Lower lobe of right lung (tissue), 2 donors: Measurements from ENCODE around the gene CAMKK1. TPM values are rescaled to one million over a fixed set of nuclear protein-coding genes. Genes with fewer than 3 reads are reported as not detected.
A peak's percentile ranks its signal among the peaks of the same experiment; 100 is the strongest.

Experiments
- ATAC-seq, 2 donors: fragments of 200-7000 bp; cut with Tn5 transposase; one replicate each; pipeline ENCODE4 v1.9.1; 2020 to 2022; ENCODE audit warnings: mild to moderate bottlenecking in 2 of 2, moderate library complexity in 2 of 2
- DNase-seq: peaks from one replicate; pipeline ENCODE4 v3.0.0-alpha.2; 2020
- H3K27ac ChIP-seq: fragments of 200-600 bp; one replicate; pipeline ENCODE4 v1.8.0; 2022
- H3K27me3 ChIP-seq: fragments of 200-600 bp; one replicate; pipeline ENCODE4 v1.8.0; 2022; ENCODE audit warnings: low read depth
- H3K36me3 ChIP-seq: fragments of 200-600 bp; one replicate; pipeline ENCODE4 v1.8.0; 2022; ENCODE audit warnings: mild to moderate bottlenecking
- H3K4me1 ChIP-seq: fragments of 200-600 bp; one replicate; pipeline ENCODE4 v1.8.0; 2022
- H3K4me3 ChIP-seq: fragments of 200-600 bp; one replicate; pipeline ENCODE4 v1.8.0; 2022; ENCODE audit warnings: mild to moderate bottlenecking
- H3K9me3 ChIP-seq: fragments of 200-600 bp; one replicate; pipeline ENCODE4 v1.8.0; 2022
- intact Hi-C: fragments of 100-400 bp; cut with DNase I; formaldehyde crosslinking; loops from one replicate; pipeline ENCODE4 v1.11.0; 2022
- total RNA-seq: library from RNA; stranded (reverse); fragmentation: NEBNext Ultra II Directional; extraction: Animal tissue kit (Norgen Biotek cat#: 25700); gene quantifications from one replicate; pipeline ENCODE4 v1.2.1, GENCODE V29; 2021
- TF ChIP-seq, protein P1 (sequence below): fragments of 200-600 bp; IDR thresholded peaks from one replicate; pipeline ENCODE4 v1.8.0; 2022; ENCODE audit warnings: antibody characterized with exemption, mild to moderate bottlenecking
- donor health status: DM: no; HTN: yes; CAD: no; lungs with severe emphysema.

CAMKK1 gene
- total RNA-seq, 1 donor from 2014 or later: 9.7 TPM

DNA sequence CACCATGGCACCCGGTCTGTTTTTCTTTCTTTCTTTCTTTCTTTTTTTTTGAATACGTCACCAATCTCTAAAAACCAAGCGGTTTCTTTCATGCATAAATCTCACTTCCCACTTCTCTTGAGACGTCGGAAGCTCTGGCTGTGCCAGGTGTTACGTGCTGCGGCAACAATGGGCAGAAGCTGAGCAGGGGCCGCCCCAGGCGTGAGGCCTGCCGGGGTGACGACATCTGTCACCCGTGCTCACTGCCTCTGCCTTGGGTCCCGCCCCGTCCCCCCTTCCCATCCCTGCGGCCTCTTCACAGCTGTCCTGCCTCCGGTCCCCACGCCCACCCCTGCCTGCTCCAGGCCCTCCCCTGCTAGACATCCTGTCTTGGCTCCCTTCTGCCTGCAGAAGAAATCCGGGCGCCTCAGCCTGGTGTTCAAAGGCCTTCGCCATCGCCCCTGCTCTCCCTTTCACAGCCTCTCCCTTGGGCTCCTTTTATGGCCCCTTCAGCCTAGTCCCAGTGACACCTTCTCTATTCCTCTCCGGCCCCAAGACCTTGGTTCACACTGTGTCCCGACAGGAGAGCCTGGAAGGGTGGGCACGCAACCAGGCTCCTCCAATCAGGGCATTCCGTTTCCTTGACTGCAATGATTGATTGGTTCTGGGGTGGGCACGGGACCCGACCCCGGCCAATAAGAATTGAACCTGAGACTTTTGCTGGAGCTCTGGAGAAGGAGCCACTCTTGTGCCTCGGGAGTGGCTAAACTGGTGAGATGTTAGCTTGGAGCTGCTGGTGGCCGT lies 18.6 kb upstream of the CAMKK1 start:
- Histone ChIP-seq H3K27me3 (no peaks in the 10 kb centered on the region), H3K9me3 (no peaks in the 10 kb centered on the region), H3K4me3 (no peak overlapping the region), H3K4me1 (peaks cover 26% of the 10 kb centered on the region), H3K36me3 (no peaks in the 10 kb centered on the region), H3K27ac (peak overlapping the region; percentile 14)
- ATAC-seq (peak in 1 of 2 donors; percentile 34), DNase-seq (no peak)
- TF ChIP-seq, protein P1, sequence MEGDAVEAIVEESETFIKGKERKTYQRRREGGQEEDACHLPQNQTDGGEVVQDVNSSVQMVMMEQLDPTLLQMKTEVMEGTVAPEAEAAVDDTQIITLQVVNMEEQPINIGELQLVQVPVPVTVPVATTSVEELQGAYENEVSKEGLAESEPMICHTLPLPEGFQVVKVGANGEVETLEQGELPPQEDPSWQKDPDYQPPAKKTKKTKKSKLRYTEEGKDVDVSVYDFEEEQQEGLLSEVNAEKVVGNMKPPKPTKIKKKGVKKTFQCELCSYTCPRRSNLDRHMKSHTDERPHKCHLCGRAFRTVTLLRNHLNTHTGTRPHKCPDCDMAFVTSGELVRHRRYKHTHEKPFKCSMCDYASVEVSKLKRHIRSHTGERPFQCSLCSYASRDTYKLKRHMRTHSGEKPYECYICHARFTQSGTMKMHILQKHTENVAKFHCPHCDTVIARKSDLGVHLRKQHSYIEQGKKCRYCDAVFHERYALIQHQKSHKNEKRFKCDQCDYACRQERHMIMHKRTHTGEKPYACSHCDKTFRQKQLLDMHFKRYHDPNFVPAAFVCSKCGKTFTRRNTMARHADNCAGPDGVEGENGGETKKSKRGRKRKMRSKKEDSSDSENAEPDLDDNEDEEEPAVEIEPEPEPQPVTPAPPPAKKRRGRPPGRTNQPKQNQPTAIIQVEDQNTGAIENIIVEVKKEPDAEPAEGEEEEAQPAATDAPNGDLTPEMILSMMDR: no peak
- intact Hi-C loops: no loop called here

DNA sequence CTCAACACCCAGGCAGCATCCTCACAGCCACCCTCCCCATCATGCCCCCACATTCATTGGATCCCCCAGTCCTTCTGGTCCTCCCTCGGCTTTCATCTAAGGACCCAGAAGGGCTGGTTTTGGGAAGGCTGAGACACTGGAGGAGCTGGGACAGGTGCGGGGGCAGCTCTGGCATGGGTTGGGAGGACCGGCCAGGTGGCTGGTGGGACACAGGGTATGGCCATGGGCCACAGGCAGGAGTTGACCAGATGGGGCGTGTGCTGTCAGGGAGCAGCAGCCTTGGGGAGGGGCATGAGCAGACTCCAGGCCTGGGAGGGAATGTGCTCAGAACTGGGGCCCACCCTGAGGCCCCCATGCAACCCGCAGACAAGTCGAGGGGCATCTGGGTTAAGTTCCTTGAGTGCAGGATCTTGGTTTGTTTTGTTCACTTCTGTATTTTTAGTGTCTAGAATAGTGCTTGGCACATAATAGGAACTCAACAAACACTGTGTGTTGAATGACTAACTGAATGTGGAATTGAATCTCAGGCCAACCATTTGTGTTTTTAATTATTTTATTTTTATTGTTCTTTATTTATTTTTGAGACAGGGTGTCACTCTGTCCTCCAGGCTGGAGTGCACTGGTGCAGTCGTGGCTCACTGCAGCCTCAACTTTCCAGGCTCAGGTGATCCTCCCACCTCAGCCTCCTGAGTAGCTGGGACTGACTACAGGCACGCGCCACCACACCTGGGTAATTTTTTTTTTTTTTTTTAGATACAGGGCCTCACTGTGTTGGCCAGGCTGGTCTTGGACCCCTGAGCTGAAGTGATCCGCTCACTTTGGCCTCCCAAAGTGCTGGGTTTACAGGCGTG lies 17.8 kb upstream of the CAMKK1 start:
- H3K4me3 ChIP-seq: no peak overlapping the region
- intact Hi-C loops: no loop called here
- ATAC-seq: no peak
- H3K36me3 ChIP-seq: no peaks in the 10 kb centered on the region
- H3K4me1 ChIP-seq: peaks cover 19% of the 10 kb centered on the region
- peak overlapping the region; percentile 14 for H3K27ac ChIP-seq
- DNase-seq: no peak
- TF ChIP-seq, protein P1: no peak
- H3K27me3 ChIP-seq: no peaks in the 10 kb centered on the region
- no peaks in the 10 kb centered on the region for H3K9me3 ChIP-seq

DNA sequence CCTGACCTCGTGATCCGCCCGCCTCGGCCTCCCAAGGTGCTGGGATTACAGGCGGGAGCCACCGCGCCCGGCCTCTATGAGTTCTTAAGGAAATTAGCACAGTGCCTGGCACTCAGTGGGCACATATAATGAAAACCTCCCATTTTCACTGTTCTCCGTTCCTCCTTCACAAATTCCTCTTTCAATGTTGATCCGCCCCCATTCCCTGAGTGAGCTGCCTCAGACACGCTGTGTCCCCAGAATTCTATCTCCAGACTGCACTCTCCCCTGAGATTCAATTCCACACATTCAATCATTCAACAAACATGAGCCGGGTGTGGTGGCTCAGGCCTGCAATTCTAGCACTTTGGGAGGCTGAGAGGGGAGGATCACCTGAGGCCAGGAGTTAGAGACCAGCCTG lies 16.4 kb upstream of the CAMKK1 start:
- no peaks in the 10 kb centered on the region for H3K27me3 ChIP-seq
- no peak for DNase-seq
- ATAC-seq: no peak
- peaks cover 16% of the 10 kb centered on the region for H3K4me1 ChIP-seq
- H3K27ac ChIP-seq: no peak overlapping the region
- no peaks in the 10 kb centered on the region for H3K36me3 ChIP-seq
- TF ChIP-seq, protein P1: no peak
- no peak overlapping the region for H3K4me3 ChIP-seq
- H3K9me3 ChIP-seq: no peaks in the 10 kb centered on the region
- intact Hi-C loops: no loop called here

DNA sequence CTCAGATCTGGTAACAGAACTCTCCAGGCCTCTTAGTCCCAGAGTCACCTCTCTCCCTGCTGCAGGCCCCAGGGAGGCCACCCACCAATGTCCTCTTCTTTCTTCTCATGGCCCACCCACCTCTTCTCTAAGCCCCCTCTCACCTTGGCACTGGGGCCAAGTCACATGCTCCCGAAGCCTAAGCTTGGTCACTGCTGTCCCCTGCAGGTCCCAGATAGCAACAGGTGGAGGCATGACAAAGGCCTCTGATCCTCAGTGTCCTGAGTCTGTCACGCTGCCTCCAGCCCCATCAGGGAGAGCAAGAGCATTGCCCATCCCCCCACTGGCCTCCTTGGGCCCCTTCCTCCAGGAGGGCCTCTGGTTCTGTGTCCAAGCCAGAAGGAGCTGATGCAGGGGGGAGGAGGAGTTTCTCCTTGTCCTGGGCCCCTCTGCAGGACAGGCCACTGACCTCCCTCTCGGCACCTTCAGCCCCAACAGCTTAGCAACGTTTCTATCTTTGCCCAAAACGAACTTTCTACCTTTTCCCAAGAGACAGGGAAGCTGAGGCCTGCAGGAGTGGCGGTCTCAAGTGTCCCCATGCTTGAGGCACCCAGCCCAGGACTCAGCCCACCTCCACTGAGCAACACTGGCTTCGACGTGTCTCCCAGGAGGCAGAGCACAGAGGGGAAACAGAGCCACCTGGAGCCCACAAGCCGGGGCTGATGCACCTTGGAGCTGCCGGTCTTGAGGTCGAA lies 14.8 kb upstream of the CAMKK1 start:
- Histone ChIP-seq H3K4me3 (no peak overlapping the region), H3K4me1 (peaks cover 7% of the 10 kb centered on the region), H3K9me3 (no peaks in the 10 kb centered on the region), H3K27ac (no peak overlapping the region), H3K36me3 (no peaks in the 10 kb centered on the region), H3K27me3 (no peaks in the 10 kb centered on the region)
- intact Hi-C loops: no loop called here
- TF ChIP-seq, protein P1: peak; percentile 27
- DNase-seq (no peak), ATAC-seq (peak; percentile 22 to 56)

DNA sequence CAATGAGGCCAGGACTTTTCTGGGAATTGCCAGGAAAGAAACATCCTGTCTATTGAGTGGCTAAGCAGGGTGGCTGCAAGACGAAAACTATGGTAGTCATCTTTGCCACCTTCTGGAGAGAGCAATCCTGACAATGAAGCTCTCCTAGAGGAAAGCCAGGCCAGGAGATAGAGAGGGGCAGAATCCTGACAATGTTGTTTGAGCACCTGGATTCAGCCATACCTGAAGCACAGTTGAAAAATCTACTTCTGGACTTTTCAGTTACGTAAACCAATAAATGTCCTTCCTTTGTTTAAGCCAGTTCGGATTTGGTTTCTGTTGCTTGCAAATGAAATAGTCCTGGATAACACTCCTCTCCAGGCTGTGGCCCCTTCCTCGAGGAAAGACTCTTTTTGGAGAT lies 14.0 kb upstream of the CAMKK1 start:
- Histone ChIP-seq H3K9me3 (no peaks in the 10 kb centered on the region), H3K4me1 (peaks cover 7% of the 10 kb centered on the region), H3K4me3 (no peak overlapping the region), H3K36me3 (no peaks in the 10 kb centered on the region), H3K27me3 (no peaks in the 10 kb centered on the region), H3K27ac (no peak overlapping the region)
- intact Hi-C loops: no loop called here
- TF ChIP-seq, protein P1: no peak
- DNase-seq: no peak
- no peak for ATAC-seq
